Measurements from ENCODE around the gene USP54. TPM values are rescaled to one million over a fixed set of nuclear protein-coding genes. Genes with fewer than 3 reads are reported as not detected.
"Not testable (repeated sequence)": the region's sequence is repeated elsewhere in the genome, so short reads cannot be mapped to it uniquely, and the experiment has no call there.

The USP54 gene
- total RNA-seq, 1 donor from 2014 or later, result 20.4 TPM

- Histone ChIP-seq H3K9me3 (ENCODE audit: control insufficient read depth in 3 of 3, low read length in 3 of 3) (no peaks in the 10 kb centered on the region), H3K4me1 (ENCODE audit: control insufficient read depth in 3 of 3, insufficient read depth in 3 of 3, low read length in 3 of 3) (peaks cover 6 to 11% (median 6%) of the 10 kb centered on the region in 3 donors), H3K27me3 (ENCODE audit: control insufficient read depth in 3 of 3, insufficient read depth in 3 of 3, low read length in 3 of 3) (no peaks in the 10 kb centered on the region), H3K9ac (ENCODE audit: low read depth in 1 of 3, low read length in 3 of 3) (no peak overlapping the region), H3K4me3 (ENCODE audit: low read length in 3 of 3) (no peak overlapping the region), H3K27ac (ENCODE audit: low read depth, low read length) (peak overlapping the region; percentile 46), H3K36me3 (ENCODE audit: control insufficient read depth in 3 of 3, insufficient read depth in 3 of 3, low read length in 3 of 3) (no peaks in the 10 kb centered on the region)
Observed at GRCh38 chr10:73591935-73592699, 975 bp upstream of the USP54 start.

- Histone ChIP-seq H3K4me3 (ENCODE audit: low read length in 3 of 3) (no peak overlapping the region), H3K27ac (ENCODE audit: low read depth, low read length) (no peak overlapping the region), H3K4me1 (ENCODE audit: control insufficient read depth in 3 of 3, insufficient read depth in 3 of 3, low read length in 3 of 3) (peaks cover 11 to 20% (median 11%) of the 10 kb centered on the region in 3 donors), H3K9ac (ENCODE audit: low read depth in 1 of 3, low read length in 3 of 3) (no peak overlapping the region), H3K36me3 (ENCODE audit: control insufficient read depth in 3 of 3, insufficient read depth in 3 of 3, low read length in 3 of 3) (no peaks in the 10 kb centered on the region), H3K27me3 (ENCODE audit: control insufficient read depth in 3 of 3, insufficient read depth in 3 of 3, low read length in 3 of 3) (no peaks in the 10 kb centered on the region), H3K9me3 (ENCODE audit: control insufficient read depth in 3 of 3, low read length in 3 of 3) (no peaks in the 10 kb centered on the region)
Observed at GRCh38 chr10:73589563-73590126, 1.5 kb downstream of the USP54 start.

- no peaks in the 10 kb centered on the region for H3K27me3 ChIP-seq (ENCODE audit: control insufficient read depth in 3 of 3, insufficient read depth in 3 of 3, low read length in 3 of 3)
- H3K27ac ChIP-seq (ENCODE audit: low read depth, low read length), result peak overlapping the region; percentile 5
- H3K9me3 ChIP-seq (ENCODE audit: control insufficient read depth in 3 of 3, low read length in 3 of 3), result no peaks in the 10 kb centered on the region
- H3K36me3 ChIP-seq (ENCODE audit: control insufficient read depth in 3 of 3, insufficient read depth in 3 of 3, low read length in 3 of 3), result no peaks in the 10 kb centered on the region
- H3K4me1 ChIP-seq (ENCODE audit: control insufficient read depth in 3 of 3, insufficient read depth in 3 of 3, low read length in 3 of 3), result peaks cover 11 to 21% (median 11%) of the 10 kb centered on the region in 3 donors
- H3K4me3 ChIP-seq (ENCODE audit: low read length in 3 of 3), result no peak overlapping the region
- no peak overlapping the region for H3K9ac ChIP-seq (ENCODE audit: low read depth in 1 of 3, low read length in 3 of 3)
Observed at GRCh38 chr10:73588656-73589055, 2.5 kb downstream of the USP54 start.

GRCh38 chr10:73586583-73586984 is 4.6 kb downstream of the USP54 start:
- H3K27ac ChIP-seq (ENCODE audit: low read depth, low read length), result peak overlapping the region; percentile 37
- H3K9ac ChIP-seq (ENCODE audit: low read depth in 1 of 3, low read length in 3 of 3), result no peak overlapping the region

GRCh38 chr10:73585327-73585726 is 5.8 kb downstream of the USP54 start:
- Histone ChIP-seq H3K27ac (ENCODE audit: low read depth, low read length) (peak overlapping the region; percentile 0), H3K4me3 (ENCODE audit: low read length in 3 of 3) (no peak overlapping the region), H3K27me3 (ENCODE audit: control insufficient read depth in 3 of 3, insufficient read depth in 3 of 3, low read length in 3 of 3) (no peaks in the 10 kb centered on the region), H3K9ac (ENCODE audit: low read depth in 1 of 3, low read length in 3 of 3) (no peak overlapping the region), H3K36me3 (ENCODE audit: control insufficient read depth in 3 of 3, insufficient read depth in 3 of 3, low read length in 3 of 3) (no peaks in the 10 kb centered on the region), H3K9me3 (ENCODE audit: control insufficient read depth in 3 of 3, low read length in 3 of 3) (no peaks in the 10 kb centered on the region), H3K4me1 (ENCODE audit: control insufficient read depth in 3 of 3, insufficient read depth in 3 of 3, low read length in 3 of 3) (peaks cover 4 to 21% (median 9%) of the 10 kb centered on the region in 3 donors)

More at GRCh38 chr10:73586583-73586984, 4.6 kb downstream of the USP54 start:
- Histone ChIP-seq H3K4me3 (ENCODE audit: low read length in 3 of 3) (no peak overlapping the region), H3K9me3 (ENCODE audit: control insufficient read depth in 3 of 3, low read length in 3 of 3) (no peaks in the 10 kb centered on the region), H3K27me3 (ENCODE audit: control insufficient read depth in 3 of 3, insufficient read depth in 3 of 3, low read length in 3 of 3) (no peaks in the 10 kb centered on the region), H3K4me1 (ENCODE audit: control insufficient read depth in 3 of 3, insufficient read depth in 3 of 3, low read length in 3 of 3) (peaks cover 10 to 22% (median 12%) of the 10 kb centered on the region in 3 donors), H3K36me3 (ENCODE audit: control insufficient read depth in 3 of 3, insufficient read depth in 3 of 3, low read length in 3 of 3) (no peaks in the 10 kb centered on the region)

GRCh38 chr10:73584737-73585136 is 6.4 kb downstream of the USP54 start:
- no peak overlapping the region for H3K27ac ChIP-seq (ENCODE audit: low read depth, low read length)
- H3K4me1 ChIP-seq (ENCODE audit: control insufficient read depth in 3 of 3, insufficient read depth in 3 of 3, low read length in 3 of 3), result peaks cover 4 to 21% (median 9%) of the 10 kb centered on the region in 3 donors
- H3K27me3 ChIP-seq (ENCODE audit: control insufficient read depth in 3 of 3, insufficient read depth in 3 of 3, low read length in 3 of 3), result no peaks in the 10 kb centered on the region
- H3K9ac ChIP-seq (ENCODE audit: low read depth in 1 of 3, low read length in 3 of 3), result no peak overlapping the region
- no peaks in the 10 kb centered on the region for H3K9me3 ChIP-seq (ENCODE audit: control insufficient read depth in 3 of 3, low read length in 3 of 3)
- H3K36me3 ChIP-seq (ENCODE audit: control insufficient read depth in 3 of 3, insufficient read depth in 3 of 3, low read length in 3 of 3), result no peaks in the 10 kb centered on the region
- H3K4me3 ChIP-seq (ENCODE audit: low read length in 3 of 3), result no peak overlapping the region

GRCh38 chr10:73581918-73582317 is 9.2 kb downstream of the USP54 start:
- Histone ChIP-seq H3K27me3 (ENCODE audit: control insufficient read depth in 3 of 3, insufficient read depth in 3 of 3, low read length in 3 of 3) (no peaks in the 10 kb centered on the region), H3K9ac (ENCODE audit: low read depth in 1 of 3, low read length in 3 of 3) (no peak overlapping the region), H3K4me3 (ENCODE audit: low read length in 3 of 3) (no peak overlapping the region), H3K27ac (ENCODE audit: low read depth, low read length) (no peak overlapping the region), H3K9me3 (ENCODE audit: control insufficient read depth in 3 of 3, low read length in 3 of 3) (no peaks in the 10 kb centered on the region), H3K36me3 (ENCODE audit: control insufficient read depth in 3 of 3, insufficient read depth in 3 of 3, low read length in 3 of 3) (no peaks in the 10 kb centered on the region), H3K4me1 (ENCODE audit: control insufficient read depth in 3 of 3, insufficient read depth in 3 of 3, low read length in 3 of 3) (peaks cover 15 to 30% (median 21%) of the 10 kb centered on the region in 3 donors)

- not testable (repeated sequence) for H3K27me3 ChIP-seq (ENCODE audit: control insufficient read depth in 3 of 3, insufficient read depth in 3 of 3, low read length in 3 of 3); H3K9ac ChIP-seq (ENCODE audit: low read depth in 1 of 3, low read length in 3 of 3); H3K4me3 ChIP-seq (ENCODE audit: low read length in 3 of 3); H3K9me3 ChIP-seq (ENCODE audit: control insufficient read depth in 3 of 3, low read length in 3 of 3); H3K36me3 ChIP-seq (ENCODE audit: control insufficient read depth in 3 of 3, insufficient read depth in 3 of 3, low read length in 3 of 3)
- Histone ChIP-seq H3K27ac (ENCODE audit: low read depth, low read length) (peak overlapping the region; percentile 80), H3K4me1 (ENCODE audit: control insufficient read depth in 3 of 3, insufficient read depth in 3 of 3, low read length in 3 of 3) (peaks cover 15 to 38% (median 18%) of the 10 kb centered on the region in 3 donors)
Observed at GRCh38 chr10:73578927-73579326, 12.2 kb downstream of the USP54 start.

GRCh38 chr10:73577788-73578187 is 13.4 kb downstream of the USP54 start:
- Histone ChIP-seq H3K27ac (ENCODE audit: low read depth, low read length) (peak overlapping the region; percentile 80), H3K27me3 (ENCODE audit: control insufficient read depth in 3 of 3, insufficient read depth in 3 of 3, low read length in 3 of 3) (no peaks in the 10 kb centered on the region), H3K9me3 (ENCODE audit: control insufficient read depth in 3 of 3, low read length in 3 of 3) (no peaks in the 10 kb centered on the region), H3K36me3 (ENCODE audit: control insufficient read depth in 3 of 3, insufficient read depth in 3 of 3, low read length in 3 of 3) (no peaks in the 10 kb centered on the region), H3K9ac (ENCODE audit: low read depth in 1 of 3, low read length in 3 of 3) (peak overlapping the region; percentile 1 to 66 (median 34)), H3K4me3 (ENCODE audit: low read length in 3 of 3) (peak overlapping the region in 1 of 3 donors; percentile 10), H3K4me1 (ENCODE audit: control insufficient read depth in 3 of 3, insufficient read depth in 3 of 3, low read length in 3 of 3) (peaks cover 15 to 41% (median 18%) of the 10 kb centered on the region in 3 donors)

- Histone ChIP-seq H3K27ac (ENCODE audit: low read depth, low read length) (peak overlapping the region; percentile 80), H3K4me3 (ENCODE audit: low read length in 3 of 3) (peak overlapping the region in 1 of 3 donors; percentile 10), H3K4me1 (ENCODE audit: control insufficient read depth in 3 of 3, insufficient read depth in 3 of 3, low read length in 3 of 3) (peaks cover 15 to 38% (median 18%) of the 10 kb centered on the region in 3 donors)
Observed at GRCh38 chr10:73576890-73577591, 14.1 kb downstream of the USP54 start.

More at GRCh38 chr10:73576890-73577591, 14.1 kb downstream of the USP54 start:
- Histone ChIP-seq H3K9me3 (ENCODE audit: control insufficient read depth in 3 of 3, low read length in 3 of 3) (no peaks in the 10 kb centered on the region), H3K27me3 (ENCODE audit: control insufficient read depth in 3 of 3, insufficient read depth in 3 of 3, low read length in 3 of 3) (no peaks in the 10 kb centered on the region), H3K36me3 (ENCODE audit: control insufficient read depth in 3 of 3, insufficient read depth in 3 of 3, low read length in 3 of 3) (no peaks in the 10 kb centered on the region), H3K9ac (ENCODE audit: low read depth in 1 of 3, low read length in 3 of 3) (no peak overlapping the region)
